Spleen (tissue), 7 donors: Measurements from ENCODE around the gene PEDS1.

Source experiments
- CTCF ChIP-seq, 11 experiments: fragments of 200-600 bp in 7 of 11; fragments of 450-650 bp in 4 of 11; sonication (generic) in 4 of 11; IDR thresholded peaks in 8 of 11; conservative IDR thresholded peaks in 3 of 11; 1 replicate in 7 of 11; 2 replicates in 4 of 11; pipeline versions ENCODE4 v1.4.0 to v1.8.0; 2016 to 2021; ENCODE audit warnings: antibody characterized with exemption in 11 of 11, inconsistent platforms in 4 of 11, mild to moderate bottlenecking in 1 of 11
- POLR2A ChIP-seq, 3 donors: fragments of 450-650 bp; IDR thresholded peaks; one replicate each; pipeline ENCODE4 v1.5.1; 2017; ENCODE audit warnings: antibody characterized with exemption in 3 of 3, mild to moderate bottlenecking in 1 of 3
- donor health status: DM: no; HTN: no; CAD: no; lungs with moderate emphysema.
- donor health status: DM: no; HTN: no; CAD: no.
- donor health status: DM: no; HTN: no; CAD: no.

- TF ChIP-seq CTCF (IDR thresholded peaks at IDR 0.05 in 8 of 11, conservative IDR thresholded peaks at IDR 0.05 in 3 of 11) (no peak), POLR2A (IDR thresholded peaks at IDR 0.05) (no peak)
Observed at GRCh38 chr20:50153153-50153499, 397 bp downstream of the PEDS1 start.
